ENCODE data around the gene MTA3.

DNA sequence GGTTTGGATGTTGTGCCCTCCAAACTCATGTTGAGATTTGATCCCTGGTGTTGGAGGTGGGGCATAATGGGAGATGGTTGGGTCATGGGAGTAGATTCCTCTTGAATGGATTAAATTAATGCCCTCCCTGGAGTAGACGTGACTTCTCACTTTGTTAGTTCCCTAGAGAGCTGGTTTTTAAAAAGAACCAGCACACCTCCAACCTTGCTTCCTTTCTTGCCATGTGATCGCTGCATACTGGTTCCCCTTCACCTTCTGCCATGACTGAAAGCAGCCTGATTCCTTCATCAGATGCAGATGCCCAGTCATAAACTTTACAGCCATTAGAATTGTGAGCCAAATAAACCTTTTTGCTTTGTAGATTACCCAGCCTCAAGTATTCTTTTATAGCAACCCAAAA lies 21.7 kb downstream of the MTA3 start:
- TF ChIP-seq, protein P1, sequence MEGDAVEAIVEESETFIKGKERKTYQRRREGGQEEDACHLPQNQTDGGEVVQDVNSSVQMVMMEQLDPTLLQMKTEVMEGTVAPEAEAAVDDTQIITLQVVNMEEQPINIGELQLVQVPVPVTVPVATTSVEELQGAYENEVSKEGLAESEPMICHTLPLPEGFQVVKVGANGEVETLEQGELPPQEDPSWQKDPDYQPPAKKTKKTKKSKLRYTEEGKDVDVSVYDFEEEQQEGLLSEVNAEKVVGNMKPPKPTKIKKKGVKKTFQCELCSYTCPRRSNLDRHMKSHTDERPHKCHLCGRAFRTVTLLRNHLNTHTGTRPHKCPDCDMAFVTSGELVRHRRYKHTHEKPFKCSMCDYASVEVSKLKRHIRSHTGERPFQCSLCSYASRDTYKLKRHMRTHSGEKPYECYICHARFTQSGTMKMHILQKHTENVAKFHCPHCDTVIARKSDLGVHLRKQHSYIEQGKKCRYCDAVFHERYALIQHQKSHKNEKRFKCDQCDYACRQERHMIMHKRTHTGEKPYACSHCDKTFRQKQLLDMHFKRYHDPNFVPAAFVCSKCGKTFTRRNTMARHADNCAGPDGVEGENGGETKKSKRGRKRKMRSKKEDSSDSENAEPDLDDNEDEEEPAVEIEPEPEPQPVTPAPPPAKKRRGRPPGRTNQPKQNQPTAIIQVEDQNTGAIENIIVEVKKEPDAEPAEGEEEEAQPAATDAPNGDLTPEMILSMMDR (IDR thresholded peaks at IDR 0.05): no peak
- no peak for TF ChIP-seq EZH2 (IDR thresholded peaks at IDR 0.05; ENCODE audit: borderline replicate concordance, insufficient read depth, low read depth, low read length, poor library complexity, severe bottlenecking)

Measured in B cell (primary cell).